ENCODE measurements around the gene KBTBD3.
"Not testable (repeated sequence)": the region's sequence is repeated elsewhere in the genome, so short reads cannot be mapped to it uniquely, and the experiment has no call there.

KBTBD3 gene

DNA sequence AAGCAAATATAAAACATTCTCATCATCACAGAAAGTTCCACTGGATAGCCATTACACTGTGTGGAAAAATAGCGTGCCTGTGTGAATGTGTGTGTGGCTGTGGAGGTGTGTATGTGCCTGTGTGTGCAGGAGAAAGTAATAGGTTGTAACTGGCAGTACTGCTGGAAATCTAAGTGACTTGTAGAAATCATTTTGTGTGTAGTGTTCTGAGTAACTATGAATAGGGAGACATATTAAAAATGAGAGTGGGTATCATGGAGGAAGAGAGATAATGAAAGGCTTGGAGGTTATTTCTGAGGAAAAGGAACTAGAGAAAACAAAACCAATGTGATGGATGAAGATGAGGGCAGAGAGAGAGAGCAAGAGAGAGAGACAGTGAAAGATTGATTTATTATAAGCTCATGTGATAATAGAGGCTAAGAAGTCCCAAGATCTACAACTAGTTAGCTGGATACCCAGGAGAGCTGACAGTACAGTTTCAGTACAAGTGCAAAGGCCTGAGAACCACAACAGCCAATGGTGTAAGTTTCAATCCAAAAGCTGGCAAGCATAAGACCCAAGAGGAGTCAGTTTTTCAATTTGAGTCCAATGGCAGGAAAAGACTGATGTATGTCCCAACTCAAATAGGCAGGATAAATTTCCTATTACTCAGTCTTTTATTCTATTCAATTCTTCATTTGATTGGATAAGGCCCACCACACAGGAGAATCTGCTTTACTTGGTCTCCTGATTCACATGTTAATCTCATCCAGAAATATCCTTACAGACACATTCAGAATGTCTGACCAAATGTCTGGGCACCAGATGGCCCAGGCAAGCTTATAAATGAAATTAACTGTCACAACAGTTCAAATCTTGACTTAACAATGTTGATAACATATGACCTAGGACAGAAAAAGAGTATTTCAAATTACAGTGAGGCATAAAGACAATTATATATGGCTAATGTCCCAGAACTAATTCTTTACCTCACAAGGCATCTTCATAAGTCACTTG, 14.9 kb downstream of the KBTBD3 start:
- DNase-seq (ENCODE audit: insufficient read length, low spot score) = no peak

DNA sequence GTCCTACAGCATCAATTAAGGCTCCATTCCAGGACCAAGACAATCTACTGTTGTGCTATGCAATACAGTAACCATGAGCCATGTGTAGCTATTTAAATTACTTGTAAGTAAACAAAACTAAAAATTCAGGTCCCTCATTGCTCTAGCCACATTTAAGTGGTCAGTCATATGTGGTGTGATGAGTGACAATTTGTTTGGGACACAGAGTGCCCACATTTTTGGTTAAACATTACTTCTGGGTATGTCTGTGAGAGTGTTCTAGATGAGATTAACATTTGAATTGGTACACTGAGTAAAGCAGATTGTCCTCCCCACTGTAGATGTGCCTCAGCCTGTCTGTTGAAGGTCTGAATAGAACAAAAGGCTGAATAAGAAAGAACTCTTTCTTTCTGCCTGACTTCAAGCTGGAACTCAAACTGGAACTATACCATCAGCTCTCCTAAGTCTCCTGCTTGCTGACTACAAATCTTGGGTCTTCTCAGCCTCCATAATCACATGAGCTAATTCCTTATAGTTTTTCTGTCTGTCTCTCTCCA, 15.8 kb downstream of the KBTBD3 start:
- no peak for DNase-seq (ENCODE audit: insufficient read length, low spot score)
- no peak for FAIRE-seq

More for the DNA sequence above, 14.9 kb downstream of the KBTBD3 start:
- peak; percentile 26 for FAIRE-seq

DNA sequence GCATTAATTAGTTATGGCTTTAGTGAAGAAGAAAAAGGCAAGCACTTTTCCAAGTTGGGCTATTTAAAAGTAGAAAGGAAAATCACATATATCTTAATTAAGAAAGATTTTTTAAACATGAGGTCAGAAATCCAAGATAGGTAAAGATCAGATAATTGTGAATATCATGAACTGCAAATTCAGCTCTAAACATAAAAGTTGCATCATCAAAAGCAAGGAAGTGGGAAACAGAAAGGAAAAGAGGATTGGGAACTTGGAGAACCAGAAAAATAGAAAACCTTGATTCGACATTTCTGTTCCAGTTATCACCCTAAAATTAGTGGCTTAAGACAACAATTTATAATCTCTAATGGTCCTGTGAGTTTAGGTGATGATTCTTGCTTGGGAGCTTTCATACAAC, 17.5 kb downstream of the KBTBD3 start:
- DNase-seq (ENCODE audit: insufficient read length, low spot score) (no peak), FAIRE-seq (no peak)

DNA sequence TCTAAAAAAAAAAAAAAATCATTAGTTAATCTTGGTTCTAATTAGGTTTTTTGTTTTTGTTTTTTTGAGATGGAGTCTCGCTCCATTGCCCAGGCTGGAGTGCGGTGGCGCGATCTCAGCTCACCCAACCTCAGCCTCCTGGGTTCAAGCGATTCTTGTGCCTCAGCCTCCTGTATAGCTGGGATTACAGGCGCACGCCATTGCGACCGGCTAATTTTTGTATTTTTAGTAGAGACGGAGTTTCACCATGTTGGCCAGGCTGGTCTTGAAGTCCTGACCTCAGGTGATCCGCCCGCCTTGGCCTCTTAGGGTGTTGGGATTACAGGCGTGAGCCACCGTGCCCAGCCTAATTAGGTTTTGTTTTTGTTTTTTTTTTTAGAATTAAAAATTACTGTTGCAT, 18.8 kb downstream of the KBTBD3 start:
- FAIRE-seq; DNase-seq (ENCODE audit: insufficient read length, low spot score): not testable (repeated sequence)

GRCh38 chr11:106051103-106051502, 26.0 kb downstream of the KBTBD3 start:
- DNase-seq (ENCODE audit: insufficient read length, low spot score) (no peak), FAIRE-seq (no peak)

DNA sequence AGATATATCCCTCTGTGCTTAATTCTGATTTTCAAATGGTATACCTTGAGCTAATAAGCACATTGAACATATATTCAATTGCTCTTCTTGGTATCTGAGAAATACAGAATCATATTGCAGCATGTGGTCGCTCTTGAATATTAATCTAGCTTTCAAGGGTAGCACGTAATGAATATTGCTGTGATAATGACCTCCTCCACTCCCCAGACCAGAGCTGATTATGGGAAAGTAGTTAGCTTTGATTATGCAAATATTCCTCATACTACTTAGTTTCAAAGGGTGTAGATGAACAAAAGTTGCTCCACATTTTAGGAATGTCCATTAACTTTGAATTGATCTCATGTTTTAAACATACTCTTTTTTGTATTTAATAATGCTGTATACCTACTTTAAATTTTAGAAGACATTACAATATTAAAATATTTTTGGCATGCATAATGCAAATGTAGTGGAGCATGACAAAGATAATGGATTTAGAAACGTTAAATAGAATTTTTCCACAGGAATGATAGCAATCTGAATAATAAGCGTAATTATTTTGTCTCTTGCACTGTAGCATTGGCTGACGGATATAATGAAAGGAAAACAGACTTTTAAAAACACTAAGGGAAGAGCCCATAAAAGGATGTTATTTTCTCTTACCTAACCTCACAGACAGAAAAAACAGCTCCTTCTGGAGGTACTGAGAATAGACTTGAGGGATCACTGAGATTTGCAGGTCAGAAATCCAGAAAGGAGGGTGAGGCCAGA, 27.2 kb downstream of the KBTBD3 start:
- FAIRE-seq = no peak
- DNase-seq (ENCODE audit: insufficient read length, low spot score) = no peak

DNA sequence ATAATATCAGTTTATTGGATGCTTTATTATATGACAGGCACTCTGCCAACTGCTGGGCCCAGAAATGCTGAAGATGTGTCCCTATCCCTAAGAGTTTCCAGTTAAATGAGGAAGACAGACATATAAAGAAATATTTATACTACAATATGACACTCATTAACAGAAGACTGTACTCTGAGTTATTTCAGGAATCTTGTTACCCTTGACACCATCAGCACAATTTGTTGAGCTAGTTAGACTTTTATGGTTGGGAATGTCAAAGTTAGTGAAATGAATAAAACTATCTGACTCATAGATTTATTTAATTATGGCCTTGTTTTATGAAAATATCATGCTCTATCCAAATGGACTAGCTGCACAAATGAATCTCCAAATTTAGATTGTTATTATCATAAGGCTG, 29.5 kb downstream of the KBTBD3 start:
- FAIRE-seq = no peak
- DNase-seq (ENCODE audit: insufficient read length, low spot score) = no peak

DNA sequence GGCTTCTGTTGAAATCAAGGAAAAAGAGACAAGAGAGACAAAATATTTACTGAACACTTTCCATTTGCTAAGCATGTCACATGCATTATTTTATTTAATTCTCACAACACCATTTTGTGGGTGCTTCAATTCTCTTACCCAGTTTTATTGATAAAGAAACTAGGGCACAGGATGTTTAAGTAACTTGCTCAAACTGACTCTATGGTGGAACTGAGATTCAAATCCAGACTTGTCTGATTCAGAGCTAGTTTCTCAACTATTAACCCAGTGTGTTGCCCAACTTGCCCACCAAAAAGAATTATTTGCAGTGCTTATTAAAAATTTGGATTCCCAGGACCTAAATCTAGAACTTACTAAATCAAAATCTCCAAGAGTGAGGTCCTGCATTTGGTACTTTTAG, 33.6 kb downstream of the KBTBD3 start:
- DNase-seq (ENCODE audit: insufficient read length, low spot score) = no peak
- FAIRE-seq = no peak

- FAIRE-seq (no peak), DNase-seq (ENCODE audit: insufficient read length, low spot score) (no peak)
Measured at GRCh38 chr11:106032861-106033260, 44.3 kb downstream of the KBTBD3 start.

- DNase-seq (ENCODE audit: insufficient read length, low spot score) = no peak
- FAIRE-seq = no peak
Measured at GRCh38 chr11:106031936-106032335, 45.2 kb downstream of the KBTBD3 start.

GRCh38 chr11:106031202-106031810, 45.8 kb downstream of the KBTBD3 start:
- FAIRE-seq = no peak
- no peak for DNase-seq (ENCODE audit: insufficient read length, low spot score)

DNA sequence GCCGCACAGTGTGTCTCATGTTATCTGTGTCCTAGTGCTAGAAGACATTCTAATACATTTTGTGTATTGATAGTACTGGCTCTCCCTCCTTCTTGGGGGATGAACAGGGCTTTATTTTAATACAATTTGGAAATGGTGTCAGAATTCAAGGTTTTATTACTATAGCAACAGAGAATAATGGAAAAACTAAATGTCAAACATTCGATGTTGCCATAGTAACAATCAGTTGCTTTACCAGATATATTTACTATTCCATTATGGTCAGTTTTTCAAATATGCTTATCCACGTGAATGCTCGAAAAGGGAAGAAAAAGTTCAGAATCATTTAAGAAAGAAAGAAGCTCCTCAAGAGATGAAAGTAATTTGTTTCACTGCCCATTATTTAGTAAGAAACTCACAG, 46.5 kb downstream of the KBTBD3 start:
- no peak for DNase-seq (ENCODE audit: insufficient read length, low spot score)

DNA sequence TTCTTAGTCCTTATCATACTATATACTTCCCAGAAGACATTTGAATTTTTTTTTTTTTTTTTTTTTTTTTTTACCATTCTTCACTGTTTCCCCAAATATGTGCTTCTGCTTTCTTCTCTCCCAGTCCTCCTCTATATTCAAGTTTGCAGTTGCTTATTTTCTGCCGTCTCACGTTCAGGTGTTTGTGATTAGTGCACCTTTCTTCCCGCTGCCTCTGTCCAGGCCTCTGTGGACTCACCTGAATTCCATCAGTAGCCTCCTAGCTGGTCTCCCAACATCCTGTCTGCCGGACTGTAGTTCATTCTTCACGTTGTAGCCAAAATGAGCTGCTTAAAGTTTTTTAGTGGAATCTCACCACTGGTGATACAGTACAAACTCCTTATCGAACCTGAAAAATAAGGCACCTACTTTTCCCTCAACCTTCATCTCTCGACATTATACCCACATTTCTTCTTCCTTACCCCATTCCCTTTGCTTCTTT, 54.3 kb downstream of the KBTBD3 start:
- FAIRE-seq (no peak), DNase-seq (ENCODE audit: insufficient read length, low spot score) (no peak)

More for the DNA sequence above, 46.5 kb downstream of the KBTBD3 start:
- FAIRE-seq = no peak

- FAIRE-seq (peak; percentile 95), DNase-seq (ENCODE audit: insufficient read length, low spot score) (peak; percentile 99)
Measured at GRCh38 chr11:106021967-106022794, 55.0 kb downstream of the KBTBD3 start, which contains the start of gene MSANTD4. Gene MSANTD4 (minus strand): TSS chr11:106022240. CDS start chr11:106010917, 11,323 bp downstream.

- peak; percentile 3 for DNase-seq (ENCODE audit: insufficient read length, low spot score)
- FAIRE-seq = no peak
Measured at GRCh38 chr11:106021181-106021966, 55.8 kb downstream of the KBTBD3 start.

- peak; percentile 44 for FAIRE-seq
- no peak for DNase-seq (ENCODE audit: insufficient read length, low spot score)
Measured at GRCh38 chr11:106017093-106017492, 60.1 kb downstream of the KBTBD3 start.

DNA sequence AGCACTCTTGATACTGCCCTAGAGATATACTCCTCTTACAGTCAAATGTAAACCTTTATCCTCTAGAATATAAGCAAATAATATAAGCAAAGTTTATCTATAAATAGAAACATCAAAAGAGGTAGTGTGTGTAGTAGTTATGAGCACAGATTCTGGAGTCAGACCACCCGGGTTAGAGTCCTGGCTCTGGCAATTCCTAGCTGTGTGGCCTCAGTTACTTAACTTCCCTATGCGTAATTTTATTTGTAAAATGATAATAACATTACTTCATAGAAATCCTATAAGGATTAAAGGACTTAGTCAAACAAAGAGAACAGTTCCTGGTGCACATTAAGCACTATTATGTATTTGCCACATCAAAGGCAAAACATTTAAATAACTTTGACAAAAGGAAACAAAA, 62.1 kb downstream of the KBTBD3 start:
- DNase-seq (ENCODE audit: insufficient read length, low spot score) = no peak

DNA sequence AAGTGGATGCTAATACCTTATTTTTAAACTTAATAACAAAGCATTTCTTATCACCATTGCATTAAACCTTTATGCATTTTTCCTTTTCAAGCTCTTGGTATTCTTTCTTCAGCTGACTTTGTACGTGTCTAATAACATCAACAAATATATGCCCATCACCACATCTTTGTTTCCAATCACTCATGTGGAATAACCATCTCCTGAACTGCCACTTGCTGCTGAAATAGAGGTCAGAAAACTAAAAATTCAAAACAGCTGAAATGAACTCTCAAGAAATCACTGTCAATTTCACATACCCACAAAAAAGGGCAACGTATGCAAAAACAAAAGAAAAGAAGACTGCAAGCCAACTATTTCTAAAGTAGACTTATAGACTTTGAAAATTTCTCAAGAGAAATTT, 62.5 kb downstream of the KBTBD3 start:
- no peak for DNase-seq (ENCODE audit: insufficient read length, low spot score)

More for the DNA sequence above, 62.1 kb downstream of the KBTBD3 start:
- FAIRE-seq = no peak

DNA sequence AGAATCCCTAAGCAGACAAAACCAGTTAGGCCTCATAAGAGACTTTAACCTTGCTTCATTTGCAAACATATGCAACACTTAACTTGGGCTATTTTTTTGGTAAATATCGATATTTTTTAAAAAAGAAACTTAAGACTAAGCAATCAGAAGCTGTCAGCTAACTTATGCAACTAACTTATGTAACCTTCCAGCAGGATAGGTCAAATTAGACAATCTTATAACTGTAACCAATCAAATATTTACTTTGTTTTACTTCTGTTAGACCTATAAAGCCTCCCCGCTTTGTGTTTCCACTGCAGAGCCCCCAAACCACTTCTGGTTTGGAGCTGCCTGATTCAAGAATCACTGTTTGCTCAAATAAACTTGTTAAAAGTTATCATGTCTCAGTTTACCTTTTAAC, 63.1 kb downstream of the KBTBD3 start:
- DNase-seq (ENCODE audit: insufficient read length, low spot score) (no peak), FAIRE-seq (no peak)

More for the DNA sequence above, 62.5 kb downstream of the KBTBD3 start:
- no peak for FAIRE-seq

All from HTR-8/SVneo (cell line).